Measurements from ENCODE around the gene TPCN1.

- TF ChIP-seq CTCF (IDR thresholded peaks at IDR 0.05; ENCODE audit: insufficient read depth, low read length, poor library complexity, severe bottlenecking) (no peak), EZH2phosphoT487 (conservative IDR thresholded peaks at IDR 0.05; ENCODE audit: low read length) (no peak)
Observed at GRCh38 chr12:113287899-113288282, 66.6 kb downstream of the TPCN1 start.
